Stimulated activated CD4-positive, alpha-beta T cell treated with anti-CD3 and anti-CD28 coated beads, Interleukin-15, amount 100 ng/mL, for 1 hour (primary cell): ENCODE results near the gene FABP3.

Experiments used
- DNase-seq, 2 donors: peaks; one replicate each; pipeline ENCODE4 v3.0.0-alpha.2; 2020; ENCODE audit warnings: low read depth in 1 of 2, low spot score in 1 of 2

The FABP3 gene

GRCh38 chr1:31373056-31373896 lies at the start of gene FABP3:
FABP3 (minus strand) TSS chr1:31373076; CDS start chr1:31373014, 62 bp downstream.
- DNase-seq = no peak

- no peak for DNase-seq
Observed at GRCh38 chr1:31421371-31422040, 48.6 kb upstream of the FABP3 start.

GRCh38 chr1:31420716-31421115 lies 47.8 kb upstream of the FABP3 start:
- DNase-seq = no peak

DNA sequence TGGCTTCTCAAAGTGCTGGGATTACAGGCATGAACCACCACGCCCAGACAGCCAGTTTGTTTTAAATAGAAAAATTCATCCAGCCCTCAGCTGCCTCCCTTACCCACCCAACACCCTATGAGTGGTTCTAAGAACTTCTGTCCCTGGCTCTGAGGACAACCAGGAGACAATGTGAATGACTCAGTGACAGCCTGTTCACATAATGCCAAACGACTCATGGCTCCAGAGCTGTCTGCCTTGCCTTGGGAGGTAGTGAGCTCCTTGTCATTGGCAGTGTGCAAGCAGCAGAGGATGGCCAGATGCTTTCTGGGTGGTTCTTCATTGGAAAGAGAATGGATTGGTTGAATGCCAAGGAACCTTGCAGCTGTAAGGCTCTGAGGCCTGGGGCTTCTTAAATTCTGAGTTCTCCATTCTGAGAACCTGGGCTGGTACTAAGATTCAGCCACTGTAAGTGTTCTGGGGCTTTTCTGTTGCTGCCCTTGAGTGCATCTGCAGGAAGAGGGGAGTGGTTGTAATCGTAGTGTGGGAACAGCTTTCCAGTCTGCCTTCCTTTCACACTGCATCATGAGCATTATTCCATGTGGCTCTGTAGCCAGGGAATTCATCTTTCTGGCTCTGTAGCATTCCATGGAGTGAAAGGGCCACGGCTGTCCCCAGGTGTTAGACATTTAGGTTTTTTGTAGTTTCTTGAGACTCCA lies 45.9 kb upstream of the FABP3 start:
- DNase-seq = no peak

- DNase-seq = no peak
Observed at GRCh38 chr1:31417148-31417547, 44.3 kb upstream of the FABP3 start.

GRCh38 chr1:31416101-31416736 lies 43.3 kb upstream of the FABP3 start:
- DNase-seq = no peak

- DNase-seq = no peak
Observed at GRCh38 chr1:31415658-31416057, 42.8 kb upstream of the FABP3 start.

GRCh38 chr1:31414980-31415370 lies 42.1 kb upstream of the FABP3 start:
- no peak for DNase-seq

- DNase-seq = no peak
Observed at GRCh38 chr1:31413405-31414001, 40.6 kb upstream of the FABP3 start.

DNA sequence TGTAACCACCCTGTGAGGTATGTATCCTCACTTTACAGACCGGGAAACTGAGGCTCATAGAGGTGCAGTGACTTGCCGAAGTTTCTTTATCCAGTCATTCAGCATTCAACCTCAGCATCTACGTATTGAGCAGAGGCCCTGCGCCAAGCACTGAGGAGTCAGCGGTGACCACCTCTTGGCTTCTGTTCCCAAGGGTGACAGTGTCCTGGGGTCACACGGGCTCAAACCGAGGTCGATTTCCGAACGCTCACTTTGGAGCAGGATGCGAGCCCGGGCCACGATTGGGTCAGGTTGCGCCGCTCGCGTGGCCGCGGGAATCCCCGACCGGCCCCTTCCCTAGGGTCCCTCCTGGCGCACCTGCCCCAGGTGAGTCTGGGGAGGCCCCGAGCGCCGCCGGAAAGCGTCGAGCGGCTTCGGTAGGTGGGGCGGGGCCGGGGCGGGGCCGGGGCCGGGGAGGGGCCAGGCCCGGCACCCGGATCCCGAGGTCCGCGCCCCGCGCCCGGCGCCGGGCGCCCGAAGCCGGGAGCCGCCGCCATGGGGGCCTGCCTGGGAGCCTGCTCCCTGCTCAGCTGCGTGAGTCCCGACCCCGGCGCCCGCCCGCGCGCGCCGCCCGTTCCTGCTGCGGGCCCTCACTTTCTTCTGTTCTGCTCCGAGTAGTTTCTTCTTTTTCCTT lies 40.0 kb upstream of the FABP3 start, which contains the start of gene SERINC2:
Gene SERINC2 (plus strand): TSS at position 482 of the 673 bp plus-strand sequence. CDS start 53 bp downstream, at position 535.
- peak in 1 of 2 donors; percentile 8 for DNase-seq

DNA sequence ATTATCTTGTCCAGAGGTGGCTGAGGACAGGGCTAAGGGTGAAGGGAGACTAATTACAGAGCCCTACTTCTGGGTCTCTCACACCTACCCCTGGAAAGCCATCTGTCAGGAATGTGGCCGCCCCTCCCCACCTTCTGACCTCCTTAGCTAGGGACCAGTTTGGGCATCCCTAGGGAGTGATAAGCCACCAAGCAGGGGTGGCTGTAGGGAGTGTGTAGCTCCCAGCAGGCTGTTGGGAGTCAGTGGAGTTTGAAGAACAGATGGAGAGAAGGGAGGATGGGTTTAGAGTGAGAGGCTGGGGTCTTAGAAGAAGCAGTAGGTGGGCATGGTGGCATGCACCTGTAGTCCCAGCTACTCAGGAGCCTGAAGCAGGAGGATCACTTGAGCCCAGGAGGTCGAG lies 39.3 kb upstream of the FABP3 start:
- no peak for DNase-seq

GRCh38 chr1:31410871-31411270 lies 38.0 kb upstream of the FABP3 start:
- DNase-seq = no peak

GRCh38 chr1:31409946-31410858 lies 37.3 kb upstream of the FABP3 start:
- no peak for DNase-seq

- no peak for DNase-seq
Observed at GRCh38 chr1:31408788-31409318, 36.0 kb upstream of the FABP3 start.

DNA sequence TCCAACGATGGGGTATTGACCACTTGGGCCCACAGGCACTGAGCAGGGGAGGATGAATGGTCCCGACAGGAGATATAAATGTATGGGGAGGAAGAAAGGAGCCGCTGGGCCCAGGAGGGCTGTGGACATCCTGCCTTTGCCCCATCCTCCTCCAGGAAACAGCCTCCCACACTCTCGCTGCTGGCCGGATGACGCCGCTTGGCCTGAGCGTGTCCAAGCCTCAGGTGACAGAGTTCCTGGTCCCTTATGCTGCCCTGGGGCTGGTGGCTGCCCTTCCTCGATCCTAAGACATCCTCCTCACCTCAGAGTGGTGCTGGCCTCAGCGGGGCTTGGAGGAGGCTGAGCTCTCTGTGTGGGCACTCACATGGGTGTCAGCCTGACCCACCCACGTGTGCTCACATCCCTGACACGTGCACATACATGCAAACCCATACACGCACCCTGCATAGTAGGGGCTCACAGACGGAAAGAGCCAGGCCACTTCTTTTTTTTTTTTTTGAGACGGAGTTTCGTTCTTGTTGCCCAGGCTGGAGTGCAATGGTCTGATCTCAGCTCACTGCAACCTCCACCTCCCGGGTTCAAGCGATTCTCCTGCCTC lies 34.3 kb upstream of the FABP3 start:
- no peak for DNase-seq

- no peak for DNase-seq
Observed at GRCh38 chr1:31405578-31406245, 32.8 kb upstream of the FABP3 start.

DNA sequence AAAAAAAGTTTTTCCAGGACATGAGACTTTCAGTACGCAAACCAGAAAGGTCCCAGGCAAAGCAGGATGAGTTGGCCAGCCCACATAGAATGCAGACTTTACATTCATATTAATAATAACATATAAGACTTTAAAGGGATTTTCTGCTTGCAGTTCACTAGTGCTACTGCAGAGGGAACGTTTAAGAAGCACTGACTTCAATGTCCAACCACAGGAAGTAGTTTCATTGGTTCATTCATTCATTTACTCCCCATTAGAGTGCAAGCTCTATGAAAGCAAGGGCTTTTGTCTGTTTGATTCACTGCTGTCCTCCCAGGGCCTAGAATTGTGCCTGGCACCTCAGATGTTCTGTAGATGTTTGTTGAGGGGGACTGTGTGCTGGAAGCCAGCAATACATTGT lies 28.4 kb upstream of the FABP3 start:
- DNase-seq = no peak

- no peak for DNase-seq
Observed at GRCh38 chr1:31400393-31400792, 27.5 kb upstream of the FABP3 start.
